Measurements from ENCODE around the gene DBF4. TPM values are rescaled to one million over a fixed set of nuclear protein-coding genes. Genes with fewer than 3 reads are reported as not detected.
"Not testable (repeated sequence)": the region's sequence is repeated elsewhere in the genome, so short reads cannot be mapped to it uniquely, and the experiment has no call there.

Gene DBF4
- total RNA-seq, 2 donors from 2014 or later: 11.0 to 24.9 TPM

DNA sequence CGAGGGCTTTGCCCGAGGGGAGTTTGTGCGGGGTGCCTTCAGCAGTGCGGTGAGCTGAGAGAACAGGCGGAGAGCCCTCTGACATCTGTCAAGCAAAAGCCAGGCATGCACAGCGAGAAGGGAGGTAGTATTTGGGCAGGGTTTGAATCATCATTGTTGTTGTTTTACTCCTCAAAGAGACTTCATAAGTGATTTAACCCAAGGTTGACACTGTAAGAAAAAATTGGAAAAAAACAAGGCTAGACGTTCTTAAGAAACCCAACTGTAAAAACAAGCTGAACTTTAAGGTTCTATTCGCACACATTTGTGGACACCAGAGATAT, 59.1 kb downstream of the DBF4 start:
- H3K27ac ChIP-seq: no peak overlapping the region
- TF ChIP-seq POLR2AphosphoS5 (IDR thresholded peaks at IDR 0.05) (no peak), POLR2A (IDR thresholded peaks at IDR 0.05) (no peak)
- TF ChIP-seq, protein P1, sequence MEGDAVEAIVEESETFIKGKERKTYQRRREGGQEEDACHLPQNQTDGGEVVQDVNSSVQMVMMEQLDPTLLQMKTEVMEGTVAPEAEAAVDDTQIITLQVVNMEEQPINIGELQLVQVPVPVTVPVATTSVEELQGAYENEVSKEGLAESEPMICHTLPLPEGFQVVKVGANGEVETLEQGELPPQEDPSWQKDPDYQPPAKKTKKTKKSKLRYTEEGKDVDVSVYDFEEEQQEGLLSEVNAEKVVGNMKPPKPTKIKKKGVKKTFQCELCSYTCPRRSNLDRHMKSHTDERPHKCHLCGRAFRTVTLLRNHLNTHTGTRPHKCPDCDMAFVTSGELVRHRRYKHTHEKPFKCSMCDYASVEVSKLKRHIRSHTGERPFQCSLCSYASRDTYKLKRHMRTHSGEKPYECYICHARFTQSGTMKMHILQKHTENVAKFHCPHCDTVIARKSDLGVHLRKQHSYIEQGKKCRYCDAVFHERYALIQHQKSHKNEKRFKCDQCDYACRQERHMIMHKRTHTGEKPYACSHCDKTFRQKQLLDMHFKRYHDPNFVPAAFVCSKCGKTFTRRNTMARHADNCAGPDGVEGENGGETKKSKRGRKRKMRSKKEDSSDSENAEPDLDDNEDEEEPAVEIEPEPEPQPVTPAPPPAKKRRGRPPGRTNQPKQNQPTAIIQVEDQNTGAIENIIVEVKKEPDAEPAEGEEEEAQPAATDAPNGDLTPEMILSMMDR (IDR thresholded peaks at IDR 0.05): no peak

GRCh38 chr7:87941138-87941537, 64.8 kb downstream of the DBF4 start:
- WGBS: 94% methylated on average over 4 of the region's 4 CpGs
- no peak for DNase-seq (ENCODE audit: low spot score)
- Histone ChIP-seq H3K4me1 (replicated peaks) (no peaks in the 10 kb centered on the region), H3K27me3 (replicated peaks; ENCODE audit: insufficient read depth) (no peaks in the 10 kb centered on the region), H3K4me3 (no peak overlapping the region), H3K27ac (no peak overlapping the region), H3K9me3 (no peaks in the 10 kb centered on the region), H3K36me3 (no peaks in the 10 kb centered on the region)
- intact Hi-C loops (cut with DNase I): no loop called here
- TF ChIP-seq POLR2A (IDR thresholded peaks at IDR 0.05): no peak
- TF ChIP-seq, protein P1 (IDR thresholded peaks at IDR 0.05): no peak
- no peak for TF ChIP-seq POLR2AphosphoS5 (IDR thresholded peaks at IDR 0.05)

More for the DNA sequence above, 59.1 kb downstream of the DBF4 start:
- intact Hi-C loops (cut with DNase I): loop anchor here (10.0 kb wide), 1 partner anchor 169 kb away; no protein-coding TSS in a partner anchor
- DNase-seq (ENCODE audit: low spot score): no peak
- Histone ChIP-seq H3K4me1 (replicated peaks) (no peaks in the 10 kb centered on the region), H3K4me3 (peak overlapping the region; percentile 56 to 58), H3K36me3 (no peaks in the 10 kb centered on the region), H3K9me3 (no peaks in the 10 kb centered on the region), H3K27me3 (replicated peaks; ENCODE audit: insufficient read depth) (no peaks in the 10 kb centered on the region)
- 37% methylated on average over 8 of the region's 8 CpGs for WGBS

DNA sequence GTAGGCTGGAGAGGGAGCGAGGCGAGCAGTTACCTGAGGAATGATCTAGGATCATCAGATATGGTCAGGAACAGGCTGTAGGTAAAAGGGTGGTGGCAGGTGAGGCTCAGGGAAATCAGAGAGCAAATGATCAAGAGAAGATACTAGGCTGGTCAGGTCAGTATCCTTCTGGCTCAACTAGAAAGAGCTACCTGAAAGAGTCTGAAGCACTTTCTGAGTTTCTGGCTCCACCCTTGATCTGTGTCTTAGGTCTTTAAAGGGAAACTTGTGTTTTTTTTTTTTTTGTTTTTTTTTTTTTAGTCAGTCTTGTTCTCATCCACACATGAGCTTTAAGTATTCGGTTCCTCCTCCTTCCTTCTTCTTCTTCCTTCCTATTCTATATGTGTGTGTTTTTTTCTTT, 68.3 kb downstream of the DBF4 start:
- DNase-seq (ENCODE audit: low spot score): no peak
- WGBS: 86% methylated on average over 3 of the region's 3 CpGs
- intact Hi-C loops (cut with DNase I): no loop called here
- no peak overlapping the region for H3K4me3 ChIP-seq
- H3K27ac ChIP-seq: no peak overlapping the region
- H3K4me1 ChIP-seq (replicated peaks): no peaks in the 10 kb centered on the region
- no peaks in the 10 kb centered on the region for H3K36me3 ChIP-seq
- no peaks in the 10 kb centered on the region for H3K9me3 ChIP-seq
- TF ChIP-seq POLR2AphosphoS5 (IDR thresholded peaks at IDR 0.05) (no peak), POLR2A (IDR thresholded peaks at IDR 0.05) (no peak)
- TF ChIP-seq, protein P1 (IDR thresholded peaks at IDR 0.05): no peak
- H3K27me3 ChIP-seq (replicated peaks; ENCODE audit: insufficient read depth): no peaks in the 10 kb centered on the region

- intact Hi-C loops (cut with DNase I); H3K4me3 ChIP-seq; H3K4me1 ChIP-seq (replicated peaks): not testable (repeated sequence)
Observed at GRCh38 chr7:87945926-87946325, 69.6 kb downstream of the DBF4 start.

GRCh38 chr7:87948371-87948770, 72.1 kb downstream of the DBF4 start:
- Histone ChIP-seq H3K4me1 (replicated peaks) (no peaks in the 10 kb centered on the region), H3K4me3 (no peak overlapping the region), H3K36me3 (no peaks in the 10 kb centered on the region), H3K9me3 (no peaks in the 10 kb centered on the region), H3K27ac (no peak overlapping the region), H3K27me3 (replicated peaks; ENCODE audit: insufficient read depth) (no peaks in the 10 kb centered on the region)
- DNase-seq (ENCODE audit: low spot score): no peak
- intact Hi-C loops (cut with DNase I): no loop called here
- TF ChIP-seq POLR2AphosphoS5 (IDR thresholded peaks at IDR 0.05): no peak
- TF ChIP-seq POLR2A (IDR thresholded peaks at IDR 0.05): no peak
- TF ChIP-seq, protein P1 (IDR thresholded peaks at IDR 0.05): no peak

More at GRCh38 chr7:87945926-87946325, 69.6 kb downstream of the DBF4 start:
- not testable (repeated sequence) for H3K27me3 ChIP-seq (replicated peaks; ENCODE audit: insufficient read depth); H3K27ac ChIP-seq; DNase-seq (ENCODE audit: low spot score); H3K36me3 ChIP-seq; H3K9me3 ChIP-seq

Other genes with a start within 250 kb of the DBF4 start
- 1 to 10 TPM; 2.1 to 5.0 TPM for gene RUNDC3B, start 248.1 kb upstream of the DBF4 start, total RNA-seq
- 10 to 100 TPM; 19.5 to 33.9 TPM for gene SLC25A40, start 133 bp upstream of the DBF4 start, total RNA-seq
- 1 to 10 TPM; 8.4 to 8.5 TPM for gene ADAM22, start 57.8 kb downstream of the DBF4 start, total RNA-seq